GM21526 (cell line): ENCODE results near the gene SKP1.

ENCODE experiments used
- ATAC-seq: cut with Tn5 transposase; IDR thresholded peaks from one replicate; pipeline ENCODE4 v1.9.1; 2021; ENCODE audit warnings: moderate library complexity; ENCODE audit not compliant: unreplicated experiment, low FRiP score

SKP1 gene

GRCh38 chr5:134113902-134114875 lies 62.6 kb downstream of the SKP1 start, which contains the start of gene TCF7:
Gene TCF7 (plus strand): TSS chr5:134114681. CDS start chr5:134114907, 226 bp downstream.
- ATAC-seq, result peak; percentile 75

- no peak for ATAC-seq
Measured at GRCh38 chr5:134113363-134113889, 63.3 kb downstream of the SKP1 start.

DNA sequence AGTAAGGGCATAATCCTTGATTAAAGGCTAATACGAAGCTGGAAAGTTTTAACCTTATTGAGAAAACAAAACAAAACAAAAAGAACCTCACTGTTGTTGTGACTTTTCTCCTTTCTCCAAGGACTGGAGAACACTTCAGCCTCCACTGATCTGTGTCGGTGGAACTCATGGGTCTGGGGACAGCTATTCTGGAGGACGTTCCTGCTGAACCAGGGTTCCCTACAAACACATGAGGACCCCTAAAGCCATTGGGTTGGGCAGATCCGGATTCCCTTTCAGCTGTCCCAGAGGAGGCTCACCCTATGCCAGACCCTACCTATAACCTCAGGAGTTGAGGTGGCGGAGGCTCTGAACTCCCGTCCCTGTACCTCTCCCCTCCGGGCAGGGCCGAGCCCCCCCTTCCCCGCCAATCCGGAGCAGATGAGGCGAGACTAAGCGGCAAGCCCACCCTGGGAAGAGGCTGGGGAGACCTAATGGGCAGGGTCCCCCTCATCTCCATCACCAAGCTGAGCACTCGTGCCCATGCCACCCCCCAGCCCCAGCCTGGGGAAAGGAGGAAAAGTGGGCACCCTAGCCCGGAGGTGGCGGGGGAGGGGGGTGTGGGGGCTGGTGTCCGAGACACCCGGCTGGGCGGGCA lies 63.9 kb downstream of the SKP1 start:
- ATAC-seq, result no peak

DNA sequence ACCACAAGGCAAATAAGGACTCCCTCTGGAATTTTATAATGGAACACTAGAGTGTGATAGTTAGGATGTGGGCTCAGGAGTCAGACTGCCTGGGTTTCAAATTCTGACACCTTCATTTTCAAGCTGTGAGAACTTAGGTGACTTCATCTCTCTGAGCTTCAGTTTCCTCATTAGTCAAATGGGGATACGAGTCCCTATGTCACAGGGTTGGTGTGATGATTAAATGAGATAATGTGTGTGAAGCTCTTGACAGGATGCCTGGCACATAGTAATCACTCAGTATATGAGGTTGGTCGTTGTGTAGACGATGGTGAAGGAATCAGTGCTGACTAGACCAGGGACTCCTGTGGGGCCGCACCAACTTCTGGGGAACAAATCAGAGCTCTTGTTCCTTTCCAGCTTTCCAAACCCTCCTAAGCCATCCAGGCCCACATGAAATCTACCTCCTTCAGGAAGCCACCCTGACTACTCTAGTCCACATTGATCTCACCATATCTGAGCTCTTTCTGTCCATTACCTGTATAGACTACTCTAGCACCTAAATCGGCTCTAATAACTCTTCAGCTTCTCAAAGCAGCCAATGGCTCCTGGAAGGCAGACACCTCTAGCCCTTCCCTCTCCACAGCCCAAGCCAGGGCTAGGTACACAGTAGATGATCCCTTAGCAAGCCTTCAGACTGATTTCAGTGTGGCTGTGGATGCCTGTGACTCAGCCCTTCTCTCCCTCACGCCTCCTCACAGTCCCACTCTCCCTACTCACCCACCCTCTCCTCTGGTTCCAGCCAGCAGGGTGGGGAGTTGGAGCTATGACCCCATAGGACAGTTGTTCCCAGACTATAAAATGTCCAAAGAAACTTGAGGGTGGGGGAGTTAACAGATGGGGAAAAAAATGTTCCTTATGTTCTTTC lies 64.8 kb downstream of the SKP1 start:
- no peak for ATAC-seq

DNA sequence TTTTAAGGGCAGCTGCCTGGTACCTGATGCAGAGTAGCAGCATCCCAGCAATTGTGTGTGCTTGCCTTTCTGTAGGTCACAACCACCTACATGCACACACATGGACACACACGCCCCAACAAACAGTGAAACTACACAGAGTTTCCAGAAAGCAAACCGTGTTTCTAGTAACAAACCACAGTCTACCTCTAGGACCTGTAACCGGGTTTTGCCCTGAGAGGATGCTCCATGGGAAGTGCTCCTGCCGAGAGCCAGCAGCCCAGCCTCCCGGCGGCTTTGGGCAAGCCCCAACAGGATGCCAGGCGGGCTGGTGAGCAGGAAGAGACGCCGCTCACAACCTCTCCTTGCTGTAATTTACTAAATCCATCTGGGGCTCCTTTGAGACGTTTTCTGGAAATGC lies 66.4 kb downstream of the SKP1 start:
- no peak for ATAC-seq

DNA sequence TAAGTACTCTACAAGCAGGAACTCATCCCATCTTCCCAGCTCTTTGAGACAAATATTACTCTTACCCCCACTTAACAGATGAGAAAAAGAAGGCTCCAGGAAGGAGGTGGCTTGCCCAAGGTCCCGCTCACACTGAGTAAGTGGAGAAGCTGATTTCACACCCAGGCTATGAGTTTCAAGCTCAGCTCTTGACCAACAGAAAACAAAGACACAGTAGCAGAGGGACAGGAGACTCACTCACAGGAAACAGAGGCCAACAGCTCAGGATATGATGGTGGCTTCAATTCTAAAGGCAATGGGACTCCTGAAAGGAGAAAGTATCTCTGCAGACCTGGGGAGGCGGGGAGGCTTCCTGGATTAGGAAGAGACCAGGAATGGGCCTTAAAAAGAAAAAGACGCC lies 69.0 kb downstream of the SKP1 start:
- ATAC-seq, result no peak

DNA sequence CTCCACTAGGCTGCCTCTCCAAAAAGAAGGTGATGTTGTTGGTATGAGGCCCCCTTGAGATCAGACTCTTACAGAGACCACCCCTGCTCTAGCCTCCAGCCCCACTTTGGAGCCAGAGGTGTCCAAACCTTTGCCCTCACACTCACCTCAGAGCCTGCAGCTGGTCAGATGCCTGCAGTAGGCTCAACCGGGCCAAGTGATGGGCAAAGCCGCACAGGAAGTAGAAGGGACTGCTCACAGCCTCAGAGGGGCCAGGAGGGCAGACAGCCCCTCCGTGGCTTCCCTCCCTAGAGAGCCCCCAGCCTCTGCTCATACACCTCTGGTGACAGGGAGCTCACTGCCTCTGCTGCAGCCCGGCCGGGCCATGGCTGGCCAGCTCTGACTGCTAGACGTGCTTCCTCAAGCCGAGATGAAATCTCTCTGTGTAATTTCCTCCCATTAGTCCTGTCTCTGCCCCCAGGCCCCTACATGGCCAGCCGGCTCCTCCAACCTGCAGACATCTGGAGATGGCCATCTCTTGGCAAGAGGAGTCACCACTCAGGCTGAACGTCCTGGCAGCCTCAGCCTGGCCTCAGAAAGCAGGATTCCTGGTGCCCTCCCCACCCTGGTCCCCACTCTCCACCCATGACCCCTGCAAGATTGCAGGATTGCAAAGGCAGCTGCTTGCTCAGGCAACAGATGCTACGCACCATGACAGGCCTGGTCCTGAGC lies 69.6 kb downstream of the SKP1 start:
- no peak for ATAC-seq

GRCh38 chr5:134103998-134104654 lies 72.6 kb downstream of the SKP1 start:
- ATAC-seq, result no peak

DNA sequence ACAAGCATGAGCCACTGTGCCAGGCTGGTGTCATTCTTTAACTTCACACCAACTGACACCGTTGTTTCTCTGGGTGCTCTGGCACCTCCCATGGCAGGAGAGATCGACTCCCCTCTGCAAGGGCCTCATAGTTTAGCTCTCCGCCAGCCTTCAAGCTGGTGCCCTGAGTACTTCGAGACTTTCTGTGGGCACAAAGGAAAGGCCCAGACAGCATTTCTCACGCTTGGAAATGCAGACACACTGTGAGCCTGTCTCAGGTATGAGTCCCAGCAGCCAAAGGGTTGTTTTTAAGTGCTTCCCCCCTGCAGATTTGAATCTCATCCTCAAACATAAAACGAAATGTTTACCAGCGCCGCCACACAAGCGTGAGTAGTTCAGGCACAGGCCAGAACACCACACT lies 73.4 kb downstream of the SKP1 start:
- no peak for ATAC-seq

- ATAC-seq, result no peak
Measured at GRCh38 chr5:134101686-134102439, 74.9 kb downstream of the SKP1 start.

DNA sequence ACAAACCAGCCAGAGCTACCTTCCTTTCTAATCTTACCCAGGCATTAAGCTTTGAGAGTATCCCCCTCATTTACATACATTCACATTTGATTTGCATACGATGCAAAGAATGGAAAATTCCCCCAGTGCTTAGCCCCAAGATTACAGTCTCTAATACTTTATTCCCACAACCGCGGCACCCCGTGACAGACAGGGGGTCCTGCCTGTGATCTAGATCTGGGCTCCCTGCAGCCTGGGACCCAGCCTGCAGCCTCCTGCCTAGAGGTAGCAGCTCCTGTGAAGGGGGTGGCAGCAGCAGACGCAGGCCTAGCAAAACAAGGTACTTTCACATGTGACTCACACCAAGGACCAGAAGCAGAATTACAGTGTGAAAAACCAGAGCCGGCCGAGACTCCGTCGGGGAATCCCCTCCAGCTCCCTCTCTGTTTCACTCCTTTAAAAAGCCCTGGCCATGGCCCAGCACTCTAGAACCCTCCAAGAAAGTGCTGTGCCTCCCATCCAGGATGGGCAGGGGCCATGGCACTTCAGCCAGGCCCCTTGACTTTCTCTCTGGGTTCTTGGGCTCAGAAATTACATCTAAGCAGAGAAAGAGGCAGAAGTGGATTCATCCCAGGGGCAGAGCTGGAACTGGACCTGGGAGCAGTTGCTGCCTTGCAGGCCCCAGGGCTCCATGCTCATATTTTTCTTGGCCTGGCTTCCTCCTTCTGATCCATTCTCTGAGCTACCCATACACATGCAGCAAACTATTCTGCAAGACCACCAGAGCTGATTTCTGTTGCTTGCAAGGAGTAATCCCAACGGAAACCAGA lies 76.3 kb downstream of the SKP1 start:
- ATAC-seq, result peak; percentile 82

GRCh38 chr5:134099939-134100282 lies 76.8 kb downstream of the SKP1 start:
- no peak for ATAC-seq

- no peak for ATAC-seq
Measured at GRCh38 chr5:134099288-134099872, 77.4 kb downstream of the SKP1 start.
